IPS-18c (cell line): Measurements from ENCODE around the gene TRABD.

Source experiments
- H3K4me3 ChIP-seq: 2 replicates; pipeline ENCODE4 v1.7.0; 2013; ENCODE audit warnings: low read depth, mild to moderate bottlenecking, low read length, moderate library complexity; ENCODE audit not compliant: insufficient read depth
- H3K9me3 ChIP-seq: one replicate; pipeline ENCODE4 v1.6.1; 2013; ENCODE audit warnings: mild to moderate bottlenecking, low read length, moderate library complexity; ENCODE audit not compliant: control insufficient read depth, insufficient read depth

Gene TRABD

DNA sequence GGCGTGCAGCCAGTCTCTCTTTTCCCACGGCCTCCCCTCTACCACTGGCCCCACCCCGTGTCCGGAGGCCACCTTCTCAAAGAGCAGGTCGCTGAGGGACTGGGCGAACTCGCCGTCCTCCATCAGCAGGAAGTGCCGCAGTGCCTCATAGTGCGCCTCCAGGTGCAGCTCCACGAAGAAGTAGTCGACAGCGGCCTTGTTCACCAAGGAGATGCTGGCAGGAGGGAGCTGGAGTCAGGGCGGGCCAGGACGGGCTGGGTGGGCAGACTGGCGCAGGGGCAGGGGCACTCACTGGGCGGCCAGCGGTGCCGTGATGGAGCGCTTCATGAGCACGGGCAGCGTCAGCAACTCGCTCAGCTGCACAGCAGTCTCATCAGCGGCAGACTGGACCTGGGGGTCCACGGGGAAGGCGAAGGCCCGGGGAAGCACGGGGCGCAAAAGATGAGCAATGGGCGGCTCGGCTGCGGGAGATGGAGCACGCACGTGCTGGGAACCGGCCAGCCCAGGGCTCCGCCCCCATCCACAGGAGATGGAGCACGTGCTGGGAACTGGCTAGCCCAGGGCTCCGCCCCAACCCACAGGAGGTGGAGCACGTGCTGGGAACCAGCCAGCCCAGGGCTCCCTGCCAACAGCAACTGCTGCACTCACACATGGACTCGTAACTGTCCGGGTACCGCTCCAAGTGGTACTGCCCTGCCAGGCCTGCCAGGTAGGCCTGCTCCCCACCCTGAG lies 33.4 kb downstream of the TRABD start:
- peaks cover 2% of the 10 kb centered on the region for H3K9me3 ChIP-seq
- H3K4me3 ChIP-seq: no peak overlapping the region

DNA sequence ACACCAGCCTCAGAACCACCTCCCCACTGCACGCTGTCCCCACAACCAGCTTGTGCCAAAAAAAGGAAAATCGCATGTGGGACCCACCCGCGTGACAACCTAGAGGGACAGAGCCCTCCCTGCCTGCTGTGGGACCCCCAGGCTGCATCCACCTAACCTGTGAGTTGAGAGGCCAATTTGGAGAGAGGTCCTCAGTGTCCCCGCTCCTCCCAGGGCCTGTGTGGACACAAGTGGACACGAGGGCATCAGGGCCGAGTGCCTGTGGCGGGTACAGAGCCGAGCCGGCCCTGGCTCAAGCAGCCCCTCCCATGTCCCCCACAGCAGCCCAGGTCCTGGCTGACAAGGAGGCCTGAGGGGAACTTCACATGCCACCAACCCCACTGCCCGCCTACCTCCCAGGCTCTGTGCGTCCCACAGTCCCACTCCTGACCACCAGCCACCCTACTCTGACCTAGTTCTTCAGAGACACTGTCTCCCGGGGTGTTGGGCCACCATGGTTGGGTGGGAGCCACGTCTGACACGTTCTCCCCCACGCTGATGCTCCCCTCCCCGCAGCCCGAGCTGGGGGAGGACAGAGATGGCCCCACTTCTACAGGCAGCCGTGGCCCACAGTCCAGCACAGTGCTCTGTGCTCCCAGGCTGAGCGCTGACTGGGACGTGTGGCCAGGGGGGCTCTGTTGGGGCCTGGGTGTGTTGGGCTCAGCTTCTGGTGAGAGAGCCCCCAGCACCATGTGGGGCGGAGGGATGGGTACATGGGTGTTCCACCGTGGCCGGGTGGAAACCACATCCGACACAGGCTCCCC lies 34.3 kb downstream of the TRABD start:
- no peak overlapping the region for H3K4me3 ChIP-seq
- H3K9me3 ChIP-seq: peaks cover 2% of the 10 kb centered on the region

DNA sequence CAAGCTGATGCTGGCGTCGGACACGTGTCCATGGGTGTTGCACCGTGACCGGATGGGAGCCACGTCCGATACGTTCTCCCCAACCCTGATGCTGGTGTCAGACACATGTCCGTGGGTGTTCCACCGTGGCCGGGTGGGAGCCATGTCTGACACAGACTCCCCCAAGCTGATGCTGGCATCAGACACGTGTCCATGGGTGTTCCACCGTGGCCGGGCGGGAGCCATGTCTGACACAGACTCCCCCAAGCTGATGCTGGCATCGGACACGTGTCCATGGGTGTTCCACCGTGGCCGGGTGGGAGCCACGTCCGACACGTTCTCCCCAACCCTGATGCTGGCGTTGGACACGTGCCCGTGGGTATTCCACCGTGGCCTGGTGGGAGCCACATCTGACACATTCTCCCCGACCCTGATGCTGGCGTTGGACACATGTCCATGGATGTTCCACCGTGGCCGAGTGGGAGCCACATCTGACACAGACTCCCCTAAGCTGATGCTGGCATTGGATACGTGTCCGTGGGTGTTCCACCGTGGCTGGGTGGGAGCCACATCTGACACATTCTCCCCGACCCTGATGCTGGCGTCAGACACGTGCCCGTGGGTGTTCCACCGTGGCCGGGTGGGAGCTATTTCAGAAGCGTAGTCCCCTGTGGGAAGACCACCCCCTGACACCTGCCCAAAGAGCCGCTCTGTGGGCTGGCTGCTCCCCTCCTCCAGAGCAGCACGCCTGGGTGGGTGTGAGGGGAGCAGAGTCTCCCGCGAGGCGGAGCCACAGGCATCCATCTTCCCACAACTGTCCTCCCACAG lies 35.1 kb downstream of the TRABD start:
- no peak overlapping the region for H3K4me3 ChIP-seq
- H3K9me3 ChIP-seq: peaks cover 2% of the 10 kb centered on the region

DNA sequence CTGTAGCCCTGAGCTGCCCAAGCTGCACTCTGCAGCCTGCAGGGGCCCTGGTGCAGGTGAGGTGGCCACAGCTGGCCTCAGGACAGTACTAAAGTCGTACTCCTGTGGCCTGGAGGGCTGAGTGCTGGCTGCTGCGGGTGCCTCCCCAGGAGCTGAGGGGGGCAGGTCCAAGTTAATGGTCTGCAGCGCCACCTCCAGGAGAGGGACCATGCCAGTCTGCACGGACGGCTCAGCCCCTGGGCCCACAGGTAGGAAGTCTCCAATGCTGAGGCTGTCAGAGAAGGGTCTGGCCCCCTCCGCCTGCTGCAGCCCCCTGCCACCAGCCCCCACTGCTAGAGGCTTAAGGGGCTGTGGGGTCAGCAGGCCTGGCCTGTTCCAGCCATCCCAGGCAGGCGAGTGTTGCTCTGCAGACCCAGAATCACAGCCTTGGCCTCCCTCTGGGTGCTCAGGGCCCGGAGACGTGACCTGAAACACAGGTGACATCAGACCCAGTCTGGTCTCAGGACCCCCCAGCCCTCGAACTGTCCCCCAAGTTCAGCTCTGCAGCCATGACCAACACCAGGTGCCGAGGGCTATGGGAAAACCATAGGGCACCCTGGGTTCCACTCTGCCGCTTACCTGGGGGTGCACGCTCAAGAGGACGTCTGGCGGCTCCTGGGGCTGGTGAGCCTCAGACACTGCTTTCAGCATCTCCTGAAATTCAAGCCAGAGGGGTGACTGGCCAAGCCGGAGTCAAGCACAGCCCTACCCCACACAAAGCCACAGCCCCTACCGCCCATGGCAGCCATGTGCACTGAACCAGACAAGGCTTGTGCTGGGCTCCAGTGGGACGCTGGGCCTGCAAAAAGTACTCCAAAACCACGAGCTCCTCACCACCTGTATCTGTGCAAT lies 35.9 kb downstream of the TRABD start:
- Histone ChIP-seq H3K9me3 (peaks cover 2% of the 10 kb centered on the region), H3K4me3 (no peak overlapping the region)

DNA sequence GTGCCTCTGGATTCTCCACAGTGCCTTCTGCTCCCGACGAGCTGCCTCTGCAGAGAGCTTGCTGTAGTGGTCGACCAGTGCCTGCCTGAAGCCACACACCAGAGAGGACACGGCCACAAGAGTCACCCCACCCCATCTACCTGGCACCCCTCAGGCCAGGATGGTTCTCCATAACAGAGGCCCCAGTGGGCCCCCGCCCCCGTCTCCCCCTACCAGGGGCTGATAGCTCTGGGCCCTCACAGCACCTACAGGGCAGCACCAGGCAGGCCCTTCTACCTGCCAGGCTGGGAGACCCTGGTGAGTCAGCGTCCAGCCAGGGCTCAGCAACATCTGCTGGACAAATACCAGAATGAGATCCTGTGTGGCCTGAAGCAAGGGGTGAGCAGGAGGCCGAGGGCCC lies 36.8 kb downstream of the TRABD start:
- Histone ChIP-seq H3K9me3 (peaks cover 2% of the 10 kb centered on the region), H3K4me3 (no peak overlapping the region)

DNA sequence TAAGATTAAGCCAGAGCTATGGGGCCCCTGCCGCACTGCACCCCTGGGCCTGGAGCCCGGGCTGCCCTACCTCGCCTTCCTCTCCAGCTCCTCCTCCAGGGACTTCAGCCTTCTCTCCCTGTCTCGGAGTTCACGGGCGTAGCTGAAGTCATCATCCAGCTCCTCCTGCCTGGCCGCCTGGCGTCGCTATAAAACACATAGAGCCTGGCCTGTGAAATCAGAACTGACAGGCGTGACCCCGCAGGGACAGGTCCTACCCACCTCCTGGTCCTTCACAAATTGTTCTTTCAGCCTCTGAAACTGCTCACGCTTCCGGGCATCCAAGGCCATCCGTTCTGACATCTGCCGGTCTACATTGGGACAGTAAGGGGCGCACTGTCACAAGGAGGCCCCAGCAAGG lies 38.4 kb downstream of the TRABD start:
- Histone ChIP-seq H3K9me3 (peaks cover 2% of the 10 kb centered on the region), H3K4me3 (no peak overlapping the region; the same call in 1 of the 2 replicates)

DNA sequence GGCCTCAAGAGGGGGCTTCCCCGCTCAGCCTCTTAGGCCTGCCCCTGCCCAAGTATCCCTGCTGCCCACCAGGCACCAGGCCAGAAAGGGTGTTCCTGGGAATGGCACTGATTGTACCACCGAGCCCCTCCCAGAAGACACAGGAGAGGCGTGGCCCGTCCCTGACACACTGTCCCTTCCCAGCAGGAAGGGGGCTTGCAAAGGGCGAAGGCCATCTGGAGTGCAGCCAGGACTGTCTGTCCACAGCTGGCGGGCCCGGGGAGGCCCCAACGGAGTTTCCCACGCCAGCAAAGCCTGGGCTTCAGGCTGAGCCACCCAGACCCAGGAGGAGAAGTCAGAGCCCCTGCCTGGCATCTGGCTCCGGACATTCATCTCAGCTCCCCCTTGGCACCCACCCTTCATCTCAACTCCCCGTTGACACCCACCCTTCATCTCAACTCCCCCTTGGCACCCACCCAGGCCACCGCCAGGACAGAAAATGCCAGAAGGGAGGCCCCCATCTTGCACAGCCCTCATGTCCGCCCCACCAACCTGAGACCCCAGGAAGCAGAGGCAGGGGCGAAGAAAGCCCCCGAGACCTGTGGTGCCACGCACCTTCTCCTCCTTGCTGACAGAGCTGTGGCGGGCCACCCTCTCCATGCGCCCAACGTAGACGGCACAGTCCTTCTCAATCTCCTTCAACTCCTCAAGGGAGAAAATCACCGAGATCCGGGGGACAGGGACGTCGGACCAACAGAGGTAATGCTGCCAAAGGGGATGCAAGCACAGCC lies 39.7 kb downstream of the TRABD start:
- peaks cover 2% of the 10 kb centered on the region for H3K9me3 ChIP-seq
- no peak overlapping the region for H3K4me3 ChIP-seq

DNA sequence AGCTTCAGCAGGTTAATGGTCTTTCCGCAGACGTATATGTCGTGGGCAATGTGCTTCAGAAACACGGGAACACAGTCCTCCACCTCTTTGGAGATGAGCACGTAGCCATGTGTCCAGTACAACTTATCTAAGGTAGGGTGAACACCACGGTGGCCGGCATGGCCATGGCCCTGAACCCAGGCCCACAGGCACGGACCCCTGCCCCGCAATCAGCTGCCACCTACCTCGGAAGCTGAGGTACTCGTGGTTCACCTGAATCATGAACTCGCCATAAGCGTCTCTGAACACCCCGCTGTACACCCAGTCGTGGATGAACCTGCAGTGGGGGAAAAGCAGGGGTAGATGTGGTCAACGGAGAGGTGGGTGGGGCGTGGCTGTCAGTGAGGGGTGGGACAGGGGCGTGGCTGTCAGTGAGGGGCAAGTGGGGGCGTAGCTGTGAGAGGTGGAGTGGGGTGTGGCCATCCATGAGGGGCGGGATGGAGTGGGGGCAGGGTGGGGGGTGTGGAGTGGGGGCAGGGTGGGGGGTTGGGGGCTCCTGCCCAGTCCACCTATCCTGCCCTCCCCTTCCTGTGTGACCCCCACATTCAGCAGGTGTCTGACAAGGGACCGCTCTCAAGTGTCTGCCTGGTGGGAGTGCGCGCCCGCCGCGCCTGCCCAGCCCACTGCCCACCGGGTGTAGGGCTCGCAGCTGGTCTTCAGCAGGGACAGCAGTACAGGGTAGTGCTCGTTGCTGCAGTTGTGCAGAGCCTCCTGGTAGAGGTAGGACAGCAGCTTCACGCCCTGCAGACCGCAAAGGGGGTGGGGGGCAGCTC lies 40.6 kb downstream of the TRABD start:
- H3K4me3 ChIP-seq: no peak overlapping the region

DNA sequence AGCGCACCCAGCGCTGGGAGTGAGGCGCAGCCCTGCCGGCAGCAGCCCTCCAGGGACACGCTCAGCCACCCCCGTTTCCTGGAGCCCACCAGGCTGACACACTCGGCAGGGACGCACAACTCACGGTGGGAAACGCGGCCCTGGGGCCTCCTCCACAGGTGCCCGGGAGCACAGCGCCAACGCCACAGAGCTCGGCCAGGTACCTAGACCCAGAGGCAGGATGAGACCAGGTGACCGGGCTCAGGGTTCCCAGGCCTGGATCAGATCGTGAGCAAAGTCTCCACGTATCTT lies 41.1 kb downstream of the TRABD start:
- Histone ChIP-seq H3K4me3 (no peak overlapping the region), H3K9me3 (no peaks in the 10 kb centered on the region)

More for the DNA sequence above, 40.6 kb downstream of the TRABD start:
- peaks cover 2% of the 10 kb centered on the region for H3K9me3 ChIP-seq

DNA sequence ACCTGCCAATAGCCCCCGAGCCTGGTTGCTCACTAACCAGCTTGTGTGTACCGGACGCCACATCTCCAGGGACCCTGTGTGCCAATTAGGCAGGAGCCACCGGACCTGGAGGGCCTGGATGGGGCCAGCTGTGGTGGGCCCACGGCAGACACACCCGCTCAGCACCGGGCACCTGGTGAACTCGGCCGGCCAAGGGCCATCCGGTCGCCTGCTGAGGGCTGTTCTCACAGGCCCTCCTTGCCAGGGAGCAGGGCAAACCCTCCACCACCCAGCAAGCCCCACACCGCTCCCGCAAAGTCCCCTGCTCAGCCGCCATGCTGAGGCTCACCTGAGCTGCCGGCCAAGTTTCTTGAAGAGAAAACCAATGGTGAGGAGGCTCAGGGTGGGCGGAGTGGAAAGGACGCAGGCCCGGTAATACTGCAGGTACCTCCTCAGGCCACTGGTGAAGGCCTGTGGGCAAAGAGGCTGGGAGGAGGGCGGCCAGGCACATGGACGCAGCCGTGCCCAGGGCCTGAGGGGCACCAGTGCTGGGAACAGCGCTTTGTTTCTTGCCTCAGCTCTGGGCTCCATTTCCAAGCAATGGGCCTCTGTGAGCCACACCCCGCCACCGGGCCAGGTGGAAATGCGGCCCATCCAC lies 42.0 kb downstream of the TRABD start:
- no peaks in the 10 kb centered on the region for H3K9me3 ChIP-seq
- no peak overlapping the region for H3K4me3 ChIP-seq

DNA sequence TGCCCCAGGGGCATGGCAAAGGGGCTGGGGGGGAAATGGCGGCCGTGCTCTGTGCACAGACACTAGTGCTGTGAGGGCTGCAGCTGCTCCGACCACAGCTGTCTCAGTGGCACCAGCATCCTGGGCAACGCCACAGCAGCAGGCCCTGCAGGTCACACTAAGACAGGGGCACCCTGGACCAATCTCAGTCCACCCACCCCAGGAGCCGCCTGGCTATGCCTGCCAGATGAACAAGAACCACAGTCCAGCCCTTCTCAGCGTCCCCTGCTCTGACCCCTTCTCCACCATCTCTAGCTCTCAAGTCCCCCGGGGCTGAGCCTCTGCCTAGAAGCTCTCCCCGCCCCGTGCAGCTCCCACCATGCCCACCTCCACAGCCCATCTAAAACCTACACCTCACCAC lies 42.7 kb downstream of the TRABD start:
- Histone ChIP-seq H3K9me3 (no peaks in the 10 kb centered on the region), H3K4me3 (no peak overlapping the region)

DNA sequence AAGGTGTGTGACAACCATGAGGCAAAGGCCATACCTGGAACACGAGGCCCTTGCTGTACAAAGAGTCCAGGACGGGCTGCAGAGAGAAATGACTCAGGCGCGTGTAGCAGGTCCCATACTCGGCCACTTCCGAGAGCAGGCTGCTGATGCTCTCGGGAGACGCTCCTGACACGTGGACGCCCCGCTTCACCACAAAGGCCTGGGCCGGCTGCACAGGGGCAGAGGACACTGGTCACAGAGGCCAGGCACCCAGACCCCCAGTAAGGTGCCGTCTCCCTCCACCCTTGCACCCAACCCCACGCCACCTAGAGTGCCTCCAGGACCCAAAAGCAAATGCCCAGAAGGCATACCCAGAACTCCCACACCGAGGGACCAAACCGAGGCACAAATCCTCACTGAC lies 43.7 kb downstream of the TRABD start:
- Histone ChIP-seq H3K9me3 (no peaks in the 10 kb centered on the region), H3K4me3 (no peak overlapping the region)

DNA sequence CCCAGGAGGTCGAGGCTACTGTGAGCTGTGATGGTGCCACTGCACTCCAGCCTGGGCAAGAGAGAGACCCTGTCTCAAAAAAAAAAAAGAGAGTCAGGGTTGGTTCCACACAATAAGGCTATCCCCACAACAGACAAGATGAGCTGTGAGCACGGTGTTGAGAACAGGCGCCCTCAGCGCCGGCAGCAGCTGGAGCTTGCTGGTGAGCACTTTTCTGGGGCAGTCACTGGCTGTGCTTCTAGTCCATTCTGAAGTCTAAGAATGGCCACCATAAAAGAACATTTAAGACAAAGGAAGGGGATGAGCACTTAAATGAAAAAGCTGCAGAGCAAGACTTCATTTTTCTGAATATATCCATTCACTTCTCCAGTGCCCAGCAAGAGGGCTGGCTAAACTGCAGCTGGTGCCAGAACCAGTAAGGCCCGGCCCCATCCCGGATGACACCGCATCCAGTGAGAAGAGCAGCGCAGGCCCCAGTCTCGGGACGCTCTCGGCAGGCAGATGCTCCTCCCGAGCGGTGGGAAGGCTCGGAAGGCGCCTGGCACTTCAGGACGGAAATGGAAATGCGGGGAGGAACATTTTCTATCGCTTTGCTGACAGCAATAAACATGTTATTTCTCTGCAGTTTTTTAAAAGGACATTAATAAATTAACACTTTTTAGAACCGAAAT lies 46.9 kb downstream of the TRABD start:
- H3K9me3 ChIP-seq: no peaks in the 10 kb centered on the region

DNA sequence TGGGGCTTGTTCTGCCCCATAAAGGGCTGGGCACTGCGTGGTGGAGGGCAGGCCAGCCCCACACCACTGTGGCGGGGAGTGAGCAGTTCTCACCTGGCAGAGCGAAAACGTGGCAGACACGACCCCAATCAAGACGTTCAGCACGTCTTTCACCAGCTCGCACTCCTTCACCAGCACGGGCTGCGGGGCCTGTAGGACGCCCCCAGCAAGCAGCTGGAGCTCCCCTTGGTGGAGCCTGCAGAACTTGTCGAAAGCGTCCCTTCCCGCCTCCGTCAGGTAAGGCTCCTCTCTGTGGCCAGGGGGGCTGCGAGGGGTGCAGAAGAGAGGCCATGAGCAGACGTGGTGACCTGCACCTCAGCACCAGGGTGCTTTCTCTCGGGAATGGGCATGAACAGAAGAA lies 47.5 kb downstream of the TRABD start:
- no peaks in the 10 kb centered on the region for H3K9me3 ChIP-seq

More for the DNA sequence above, 46.9 kb downstream of the TRABD start:
- H3K4me3 ChIP-seq: no peak overlapping the region

More for the DNA sequence above, 47.5 kb downstream of the TRABD start:
- H3K4me3 ChIP-seq: no peak overlapping the region
